Measurements from ENCODE around the gene DOCK10. TPM values are rescaled to one million over a fixed set of nuclear protein-coding genes. Genes with fewer than 3 reads are reported as not detected.

Gene DOCK10
- total and polyA plus RNA-seq, 2 donors (not counting 3 experiments of a cell fraction or from before 2014, with no cell fraction given) = 5.8 to 23.0 TPM

DNA sequence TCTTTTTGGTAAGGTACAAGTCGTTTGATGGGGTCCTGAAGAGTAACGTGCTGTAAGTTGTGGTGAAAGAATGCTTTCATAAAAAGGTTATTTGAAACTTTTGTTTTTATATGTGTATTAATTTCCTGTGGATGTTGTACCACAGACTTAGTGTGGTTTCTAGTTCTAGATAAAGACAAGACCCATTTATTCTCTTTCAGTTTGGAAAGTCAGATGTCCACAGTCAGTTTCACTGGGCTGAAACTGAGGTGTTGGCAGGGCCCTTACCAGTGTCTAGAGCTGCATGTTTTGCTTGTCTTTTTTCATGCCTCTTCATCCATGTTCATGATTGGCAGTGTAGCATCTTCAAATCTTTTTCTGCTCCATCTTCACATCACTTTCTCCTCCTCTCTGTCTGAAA lies 22.1 kb upstream of the DOCK10 start:
- Histone ChIP-seq H3K27ac (ENCODE audit: insufficient read depth, low read depth, low read length) (no peak overlapping the region), H3K27me3 (ENCODE audit: control insufficient read depth in 2 of 2, insufficient read depth in 2 of 2, low read length in 2 of 2) (peaks cover 0 to 3% of the 10 kb centered on the region in 2 experiments), H2AFZ (ENCODE audit: low read depth, low read length) (no peak overlapping the region), H3K4me2 (ENCODE audit: insufficient read depth, low read length) (no peak overlapping the region), H3K4me3 (replicated peaks in 1 of 3; ENCODE audit: insufficient read depth in 1 of 3, low read depth in 1 of 3, low read length in 3 of 3) (no peak overlapping the region), H3K9me1 (replicated peaks; ENCODE audit: control insufficient read depth, extremely low read depth, insufficient read depth, low read length) (no peaks in the 10 kb centered on the region), H3K79me2 (ENCODE audit: control insufficient read depth, insufficient read depth, low read length) (no peaks in the 10 kb centered on the region), H3K9me3 (replicated peaks; ENCODE audit: control insufficient read depth, insufficient read depth, low read length) (no peaks in the 10 kb centered on the region), H3K9ac (replicated peaks; ENCODE audit: extremely low read depth, insufficient read depth, low read length) (no peak overlapping the region), H4K20me1 (replicated peaks; ENCODE audit: control insufficient read depth, extremely low read depth, insufficient read depth, low read length) (no peaks in the 10 kb centered on the region), H3K4me1 (ENCODE audit: control insufficient read depth, extremely low read depth, insufficient read depth, low read length) (no peaks in the 10 kb centered on the region), H3K36me3 (ENCODE audit: control insufficient read depth in 2 of 2, extremely low read depth in 1 of 2, insufficient read depth in 2 of 2, low read length in 2 of 2) (no peaks in the 10 kb centered on the region)
- DNase-seq (ENCODE audit: low read depth, low spot score) (no peak), FAIRE-seq (no peak)
- ChIA-PET CTCF (no interaction called here), POLR2A (no interaction called here)
- BruUV-seq (replicated peaks) = no TSS peak
- intact Hi-C loops (cut with micrococcal nuclease) (no loop called here), dilution Hi-C loops (cut with MboI; ENCODE audit: extremely low pct_ligation_motif_present, low sequenced_read_pairs) (no loop called here)
- no peak for TF ChIP-seq FOS (IDR thresholded peaks at IDR 0.05; ENCODE audit: borderline replicate concordance, insufficient read depth, low read length)
- no peak for TF ChIP-seq GATA2 (IDR thresholded peaks at IDR 0.05; ENCODE audit: insufficient read depth, insufficient read length, low read depth, low read length)
- TF ChIP-seq EZH2 (IDR thresholded peaks at IDR 0.05; ENCODE audit: borderline replicate concordance, low read depth, low read length, severe bottlenecking) = no peak
- TF ChIP-seq JUN (IDR thresholded peaks at IDR 0.05; ENCODE audit: borderline replicate concordance, insufficient read depth, insufficient read length, low read depth) = no peak
- TF ChIP-seq MYC (IDR thresholded peaks at IDR 0.05; ENCODE audit: low read depth, low read length) = no peak
- TF ChIP-seq POLR2AphosphoS5 (IDR thresholded peaks at IDR 0.05; ENCODE audit: insufficient read depth, low read depth, low read length) = no peak
- TF ChIP-seq POLR2A (IDR thresholded peaks at IDR 0.05; ENCODE audit: low read depth, low read length) = no peak
- TF ChIP-seq, protein P1, sequence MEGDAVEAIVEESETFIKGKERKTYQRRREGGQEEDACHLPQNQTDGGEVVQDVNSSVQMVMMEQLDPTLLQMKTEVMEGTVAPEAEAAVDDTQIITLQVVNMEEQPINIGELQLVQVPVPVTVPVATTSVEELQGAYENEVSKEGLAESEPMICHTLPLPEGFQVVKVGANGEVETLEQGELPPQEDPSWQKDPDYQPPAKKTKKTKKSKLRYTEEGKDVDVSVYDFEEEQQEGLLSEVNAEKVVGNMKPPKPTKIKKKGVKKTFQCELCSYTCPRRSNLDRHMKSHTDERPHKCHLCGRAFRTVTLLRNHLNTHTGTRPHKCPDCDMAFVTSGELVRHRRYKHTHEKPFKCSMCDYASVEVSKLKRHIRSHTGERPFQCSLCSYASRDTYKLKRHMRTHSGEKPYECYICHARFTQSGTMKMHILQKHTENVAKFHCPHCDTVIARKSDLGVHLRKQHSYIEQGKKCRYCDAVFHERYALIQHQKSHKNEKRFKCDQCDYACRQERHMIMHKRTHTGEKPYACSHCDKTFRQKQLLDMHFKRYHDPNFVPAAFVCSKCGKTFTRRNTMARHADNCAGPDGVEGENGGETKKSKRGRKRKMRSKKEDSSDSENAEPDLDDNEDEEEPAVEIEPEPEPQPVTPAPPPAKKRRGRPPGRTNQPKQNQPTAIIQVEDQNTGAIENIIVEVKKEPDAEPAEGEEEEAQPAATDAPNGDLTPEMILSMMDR (IDR thresholded peaks at IDR 0.05; ENCODE audit: extremely low read depth in 1 of 2, insufficient read depth in 1 of 2, low read depth in 1 of 2, low read length in 2 of 2) = no peak
- no peak for TF ChIP-seq MAX (IDR thresholded peaks at IDR 0.05; ENCODE audit: insufficient read depth, insufficient read length)
